NCI-H187 treated with DMSO at 0.1 percent for 48 hours (cell line): ENCODE data around the gene SCN10A.

Experiments
- DNase-seq: peaks from one replicate; lab custom pipeline; 2025; lab: John Stamatoyannopoulos, UW

Gene SCN10A

GRCh38 chr3:38773528-38773927 is 42.5 kb downstream of the SCN10A start:
- no peak for DNase-seq

DNA sequence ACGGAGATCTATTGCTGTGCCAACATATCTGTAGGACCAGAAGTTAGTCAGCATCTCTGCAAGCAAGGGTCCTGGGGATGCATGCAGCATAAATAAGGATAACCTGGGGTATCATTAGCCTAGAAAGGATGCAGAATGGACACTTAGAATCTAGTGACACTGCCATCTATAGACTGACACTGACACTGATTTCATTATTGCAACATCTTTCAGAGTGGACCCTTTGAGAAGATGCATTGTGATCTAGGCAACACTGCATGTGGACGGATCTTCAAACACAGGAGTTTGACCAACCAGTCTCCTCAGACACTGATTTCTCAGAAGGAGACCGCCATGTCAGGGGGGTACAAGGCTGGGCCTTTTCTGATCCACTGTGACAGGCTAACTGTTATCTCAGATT is 52.4 kb downstream of the SCN10A start:
- DNase-seq, result no peak

GRCh38 chr3:38758557-38758956 is 57.5 kb downstream of the SCN10A start:
- DNase-seq, result no peak

GRCh38 chr3:38757721-38758120 is 58.3 kb downstream of the SCN10A start:
- no peak for DNase-seq

GRCh38 chr3:38756892-38757291 is 59.1 kb downstream of the SCN10A start:
- DNase-seq, result no peak

- DNase-seq, result no peak
Observed at GRCh38 chr3:38755130-38755529, 60.9 kb downstream of the SCN10A start.

DNA sequence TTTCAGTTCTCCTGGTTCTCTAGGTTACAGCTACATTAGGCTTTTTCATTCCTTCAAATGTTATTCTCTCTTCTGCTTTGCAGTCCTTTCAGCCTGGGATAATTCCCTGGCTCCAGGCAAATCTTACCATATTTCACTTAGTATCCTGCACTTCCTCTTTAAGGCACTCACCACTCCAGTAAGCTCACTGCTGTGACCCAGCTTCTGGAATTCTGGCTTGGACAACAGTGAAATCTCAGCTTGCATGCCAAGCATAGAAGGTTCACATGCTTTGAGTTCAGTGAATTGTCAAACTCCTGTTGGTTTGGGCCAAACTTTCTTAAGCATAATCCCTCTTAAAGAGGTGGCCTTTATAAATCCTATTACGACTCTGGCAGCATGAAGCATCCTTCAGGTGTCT is 69.4 kb downstream of the SCN10A start:
- no peak for DNase-seq

DNA sequence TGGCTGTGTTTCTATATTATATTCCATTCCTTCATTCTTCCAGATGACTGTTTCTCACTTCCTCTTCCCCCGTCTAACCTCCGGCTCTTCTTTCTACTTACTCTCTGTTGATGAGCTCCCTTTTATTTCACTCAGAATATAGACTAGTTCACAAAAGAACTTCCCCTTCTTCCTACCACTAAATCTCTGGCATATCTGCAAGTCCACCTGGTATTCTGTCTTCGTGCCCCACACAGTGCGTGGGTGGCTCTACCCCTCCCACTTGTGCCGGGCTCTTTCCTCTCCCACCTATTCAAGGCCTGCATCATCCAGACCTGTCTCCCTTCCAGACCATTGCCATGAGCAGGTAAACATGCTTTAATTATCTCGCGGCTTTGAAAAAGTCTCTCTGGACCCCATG is 73.0 kb downstream of the SCN10A start:
- DNase-seq, result no peak

DNA sequence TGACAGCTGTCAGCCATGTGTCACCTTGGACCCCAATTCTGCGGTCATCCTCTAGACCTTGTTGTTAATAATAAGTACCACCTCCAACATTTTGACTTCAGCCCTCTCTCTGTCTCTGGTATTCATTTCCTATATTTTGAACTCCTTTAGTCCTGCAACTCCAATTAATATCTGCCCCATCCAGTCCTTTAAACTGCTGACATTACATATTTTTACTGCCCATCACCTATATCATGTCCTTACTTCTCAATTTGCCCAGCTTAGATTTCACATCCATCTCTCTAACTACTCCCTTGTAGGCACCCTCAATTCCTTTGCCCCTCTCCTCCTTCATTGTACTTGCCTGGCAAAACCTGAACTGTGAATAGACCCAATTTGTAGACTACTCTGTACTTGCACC is 73.5 kb downstream of the SCN10A start:
- no peak for DNase-seq

DNA sequence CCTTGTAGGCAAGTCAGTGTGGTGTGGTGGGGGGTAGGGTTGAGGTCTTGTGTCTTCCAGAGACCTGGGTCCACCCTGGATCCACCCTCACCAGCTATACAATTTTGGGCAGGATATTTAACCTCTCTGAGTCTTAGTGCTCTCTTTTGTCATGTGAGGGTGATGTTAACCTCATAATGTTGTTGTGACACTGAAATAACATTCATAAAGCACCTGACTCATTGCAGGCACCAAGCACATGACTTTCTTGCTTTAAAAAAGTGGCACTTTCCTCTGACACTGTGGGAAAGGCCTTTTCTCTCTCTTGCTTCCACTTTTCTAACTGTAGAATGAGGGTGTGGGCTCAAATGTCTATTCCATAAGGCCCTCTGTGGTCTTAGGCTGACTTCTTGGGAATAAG is 75.5 kb downstream of the SCN10A start:
- DNase-seq, result no peak

DNA sequence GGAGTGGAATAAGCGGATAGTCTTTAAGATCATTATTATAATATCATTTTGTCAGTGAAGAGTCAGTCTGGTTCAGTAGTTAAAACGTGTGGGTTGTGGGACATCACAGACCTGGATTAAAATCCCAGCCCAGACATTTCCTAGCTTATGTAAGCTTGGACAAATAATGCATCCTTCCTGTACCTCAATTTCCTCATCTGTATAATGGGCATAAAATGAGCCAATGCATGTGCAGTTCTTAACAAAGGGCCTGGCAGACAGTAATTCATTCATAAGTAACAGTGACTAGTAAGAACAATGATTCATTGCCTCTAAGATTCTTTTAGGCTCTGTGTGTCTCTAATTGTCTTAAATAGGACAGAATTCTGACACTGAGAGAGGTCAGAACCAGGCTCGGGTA is 76.1 kb downstream of the SCN10A start:
- no peak for DNase-seq

DNA sequence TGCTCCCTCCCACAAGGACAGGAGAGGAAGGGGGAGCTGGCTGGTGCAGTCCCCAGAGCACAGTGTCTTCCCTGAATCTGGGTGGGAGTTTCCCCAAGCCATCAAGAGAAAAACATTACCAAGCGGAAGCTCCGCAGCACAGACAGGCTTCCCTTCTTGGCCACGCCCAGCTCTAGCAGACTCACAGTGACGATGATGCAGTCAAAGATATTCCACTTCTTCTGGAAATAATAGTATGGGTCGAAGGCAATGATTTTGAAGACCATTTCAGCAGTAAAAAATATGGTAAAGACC is 76.7 kb downstream of the SCN10A start:
- DNase-seq, result no peak

- no peak for DNase-seq
Observed at GRCh38 chr3:38738630-38739395, 77.2 kb downstream of the SCN10A start.

DNA sequence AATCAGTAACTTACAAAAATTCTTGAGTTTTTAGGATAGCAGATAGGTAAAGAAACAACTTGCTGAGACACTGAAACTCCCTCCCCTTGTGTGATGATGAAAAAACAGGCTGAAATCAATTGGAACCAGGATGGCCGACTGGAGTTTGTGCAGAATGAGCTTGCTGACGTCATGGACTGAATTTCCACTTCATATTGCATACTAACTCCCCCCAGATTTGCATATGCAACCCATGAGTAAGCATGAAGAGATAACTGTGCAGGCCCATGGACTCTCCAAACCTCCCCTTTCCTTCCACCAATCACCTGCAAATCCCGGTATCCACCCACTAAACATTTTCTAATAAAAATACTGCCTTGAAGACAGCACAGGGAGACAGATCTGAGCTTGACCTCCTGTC is 84.5 kb downstream of the SCN10A start:
- DNase-seq, result no peak

DNA sequence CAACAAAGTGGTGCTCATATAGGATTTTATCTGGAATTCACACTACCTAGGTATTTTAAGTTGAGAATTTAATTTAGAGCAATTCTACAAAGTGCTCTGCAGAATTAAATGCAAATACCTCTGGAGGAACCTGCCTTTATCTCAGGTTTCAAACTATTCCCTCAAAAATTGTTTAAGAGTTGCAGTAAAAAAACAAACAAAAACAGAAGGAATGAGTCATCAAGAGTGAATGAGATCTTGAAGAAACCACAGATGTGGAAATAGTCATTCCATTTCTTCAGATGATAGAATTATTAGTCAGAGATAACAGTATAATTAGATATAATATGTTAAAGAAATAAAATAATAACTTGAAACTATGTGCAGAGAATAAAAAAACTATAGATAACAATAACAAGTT is 85.7 kb downstream of the SCN10A start:
- no peak for DNase-seq

DNA sequence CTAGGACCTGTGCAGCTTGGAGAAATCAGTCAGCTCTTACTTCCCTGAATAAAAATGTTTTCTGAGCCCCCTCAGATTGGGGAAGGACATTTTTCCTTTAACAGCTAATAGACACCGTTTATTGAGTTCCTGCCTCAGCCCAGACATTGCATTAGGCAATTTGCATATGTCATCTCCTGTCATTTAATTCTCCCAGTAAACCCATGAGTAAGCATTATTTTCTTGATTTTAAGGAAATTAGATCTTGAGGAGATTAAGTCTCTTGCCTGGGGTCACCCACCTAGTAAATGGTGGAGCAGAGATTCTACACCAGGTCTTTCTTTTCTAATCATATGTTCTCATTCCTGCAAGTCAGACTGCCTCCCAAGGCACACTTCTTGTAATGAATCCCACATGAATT is 88.0 kb downstream of the SCN10A start:
- no peak for DNase-seq

- no peak for DNase-seq
Observed at GRCh38 chr3:38726751-38727150, 89.3 kb downstream of the SCN10A start.

DNA sequence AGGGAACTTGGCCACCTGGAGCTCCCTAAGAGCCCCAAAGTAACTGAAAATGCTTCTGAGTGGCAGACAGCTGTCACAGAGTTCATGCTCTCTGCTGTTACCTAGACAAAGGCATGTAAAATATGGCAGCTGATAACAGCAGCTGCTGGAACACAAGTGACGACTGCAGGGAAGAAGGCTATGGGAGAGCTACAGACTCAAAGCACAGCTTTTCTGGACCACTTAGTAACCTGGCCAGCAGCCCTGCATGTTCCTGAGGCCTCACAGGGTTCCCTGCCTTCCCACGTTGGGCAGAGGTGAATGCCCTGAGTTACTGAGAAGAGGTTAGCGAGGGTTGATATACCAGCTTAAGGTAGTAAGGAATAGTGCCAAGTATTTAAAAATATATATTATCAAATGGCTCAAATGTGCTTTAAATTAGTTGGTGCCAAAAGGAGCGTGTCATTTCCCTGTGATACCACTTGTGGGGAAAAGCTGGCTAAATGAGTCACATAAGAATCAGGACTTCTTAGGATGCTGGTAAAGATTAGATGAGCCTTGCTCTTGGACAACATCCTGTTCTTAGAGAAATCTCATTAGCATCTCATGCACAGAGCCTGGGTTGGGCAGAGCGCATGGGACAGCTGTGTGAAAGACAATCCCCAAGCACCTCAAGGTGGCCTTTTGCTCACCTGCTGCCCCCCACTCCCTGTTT is 90.1 kb downstream of the SCN10A start:
- DNase-seq, result no peak

DNA sequence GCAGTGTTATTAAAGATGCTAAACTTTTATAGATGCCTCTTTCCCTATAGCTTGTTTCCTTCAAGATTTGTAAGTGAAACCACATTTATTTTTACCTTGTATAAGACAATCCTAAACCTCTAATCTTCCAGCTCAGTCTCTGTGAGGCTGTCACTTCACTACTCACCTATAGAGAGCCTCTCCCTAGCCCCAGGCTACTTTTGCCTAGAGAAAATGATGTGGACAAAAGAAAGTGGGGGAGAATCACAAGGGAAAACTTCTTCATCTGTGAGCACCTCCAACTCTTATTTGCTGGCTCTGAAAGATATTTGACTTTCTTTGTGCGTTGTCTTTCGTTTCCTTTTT is 91.7 kb downstream of the SCN10A start:
- no peak for DNase-seq

DNA sequence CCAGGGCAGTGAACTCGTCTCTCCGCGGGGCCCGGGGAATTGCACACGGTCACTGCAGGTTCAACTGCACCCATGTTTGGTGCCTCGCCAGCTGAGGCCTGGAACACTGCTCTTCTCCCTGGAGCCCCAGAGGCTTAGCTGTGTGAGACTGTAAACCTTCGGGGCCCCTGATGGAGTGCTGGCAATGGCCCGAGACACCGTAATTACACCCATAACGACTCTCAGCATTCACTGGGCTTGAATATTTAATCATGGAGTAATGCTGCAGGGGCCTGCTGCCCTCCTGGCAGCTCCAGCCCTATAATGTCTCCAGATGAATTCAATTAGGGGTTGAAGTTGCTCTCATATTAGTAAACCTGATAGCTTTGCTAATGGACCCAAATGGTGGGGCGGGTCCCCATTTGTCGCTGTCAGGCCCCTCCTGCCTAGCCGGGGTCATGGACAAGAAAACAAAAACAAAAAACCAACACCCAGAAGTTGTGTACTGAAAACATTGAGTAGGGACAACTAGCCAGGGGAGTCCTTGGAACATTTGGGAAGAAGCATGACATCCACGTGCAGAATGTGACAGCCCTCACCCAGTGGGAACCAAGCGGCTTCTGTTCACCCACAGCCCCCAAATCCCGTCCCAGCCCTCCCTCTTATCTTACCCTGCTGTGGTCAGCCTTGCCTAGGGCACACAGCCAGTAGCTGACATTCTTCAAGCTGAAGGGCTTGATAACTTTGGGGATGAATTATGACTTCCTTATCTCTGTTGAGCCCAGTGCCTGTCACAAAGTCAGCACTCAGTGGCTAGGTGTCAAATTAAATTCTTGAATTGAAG is 92.2 kb downstream of the SCN10A start:
- DNase-seq, result peak; percentile 3

- DNase-seq, result no peak
Observed at GRCh38 chr3:38722781-38723568, 93.0 kb downstream of the SCN10A start.

GRCh38 chr3:38721207-38721772 is 94.7 kb downstream of the SCN10A start:
- DNase-seq, result no peak
